GM23338 (cell line): Measurements from ENCODE around the gene TIAM1. TPM values are rescaled to one million over a fixed set of nuclear protein-coding genes. Genes with fewer than 3 reads are reported as not detected.

ENCODE experiments used
- ATAC-seq: fragments of 200-7000 bp; cut with Tn5 transposase; 3 replicates; pipeline ENCODE4 v1.9.1; 2020
- DNase-seq: peaks from one replicate; pipeline ENCODE4 v3.0.0-alpha.2; 2015; ENCODE audit warnings: low spot score
- H2AFZ ChIP-seq: fragments of 200-600 bp; sonication (generic); 2 replicates; pipeline ENCODE4 v1.8.0; 2016; ENCODE audit warnings: antibody characterized with exemption, mild to moderate bottlenecking, moderate library complexity
- H3F3A ChIP-seq: fragments of 200-600 bp; sonication (generic); replicated peaks from 2 replicates; pipeline ENCODE4 v1.8.0; 2017; ENCODE audit warnings: antibody characterized with exemption, mixed run types, low read depth
- H3K27ac ChIP-seq: fragments of 200-600 bp; sonication (generic); 2 replicates; pipeline ENCODE4 v1.6.1; 2016; ENCODE audit warnings: low read depth
- H3K27me3 ChIP-seq: fragments of 200-600 bp; sonication (generic); 2 replicates; pipeline ENCODE4 v1.8.0; 2016; ENCODE audit warnings: mild to moderate bottlenecking, mixed run types, moderate library complexity; ENCODE audit not compliant: insufficient read depth
- H3K36me3 ChIP-seq: fragments of 200-600 bp; sonication (generic); 2 replicates; pipeline ENCODE4 v1.8.0; 2016; ENCODE audit warnings: mild to moderate bottlenecking; ENCODE audit not compliant: insufficient read depth
- H3K4me1 ChIP-seq: fragments of 200-600 bp; sonication (generic); 2 replicates; pipeline ENCODE4 v1.8.0; 2016; ENCODE audit warnings: mild to moderate bottlenecking, moderate library complexity; ENCODE audit not compliant: insufficient read depth
- H3K4me2 ChIP-seq: fragments of 200-600 bp; sonication (generic); 2 replicates; pipeline ENCODE4 v1.7.1; 2017; ENCODE audit warnings: mixed run types
- H3K4me3 ChIP-seq: fragments of 200-600 bp; sonication (generic); 2 replicates; pipeline ENCODE4 v1.6.1; 2016; ENCODE audit warnings: mixed run types
- H3K79me2 ChIP-seq: fragments of 200-600 bp; sonication (generic); replicated peaks from 2 replicates; pipeline ENCODE4 v1.8.0; 2017; ENCODE audit warnings: mild to moderate bottlenecking; ENCODE audit not compliant: insufficient read depth
- H3K9me2 ChIP-seq: fragments of 200-600 bp; sonication (generic); 2 replicates; pipeline ENCODE4 v1.8.0; 2017; ENCODE audit not compliant: insufficient read depth
- H4K20me1 ChIP-seq: fragments of 200-600 bp; sonication (generic); replicated peaks from 2 replicates; pipeline ENCODE4 v1.8.0; 2017; ENCODE audit warnings: mild to moderate bottlenecking; ENCODE audit not compliant: insufficient read depth
- H3K27ac Mint-ChIP-seq: 2 replicates; pipeline ENCODE4 v1.8.0; 2020; ENCODE audit warnings: inconsistent platforms, mild to moderate bottlenecking, moderate library complexity, mixed read lengths
- H3K27me3 Mint-ChIP-seq: 3 replicates; pipeline ENCODE4 v1.8.0; 2022; ENCODE audit warnings: low read depth, mild to moderate bottlenecking, moderate library complexity, mixed read lengths, inconsistent platforms; ENCODE audit not compliant: insufficient read depth, poor library complexity
- H3K36me3 Mint-ChIP-seq: 3 replicates; pipeline ENCODE4 v1.8.0; 2021; ENCODE audit warnings: low read depth, mild to moderate bottlenecking, inconsistent platforms, moderate library complexity, mixed read lengths
- H3K4me1 Mint-ChIP-seq: 3 replicates; pipeline ENCODE4 v1.8.0; 2020; ENCODE audit warnings: mild to moderate bottlenecking, inconsistent platforms, mixed read lengths
- H3K4me3 Mint-ChIP-seq: 3 replicates; pipeline ENCODE4 v1.8.0; 2021; ENCODE audit warnings: moderate library complexity, mild to moderate bottlenecking, inconsistent platforms, mixed read lengths
- H3K9me3 Mint-ChIP-seq: 3 replicates; pipeline ENCODE4 v1.8.0; 2020; ENCODE audit warnings: moderate library complexity, mild to moderate bottlenecking, inconsistent platforms, mixed read lengths
- CREB1 ChIP-seq: fragments of 250-450 bp; sonication (Bioruptor Pico); IDR thresholded peaks from 2 replicates; pipeline ENCODE4 v1.5.0; 2020; ENCODE audit warnings: low read depth, mild to moderate bottlenecking, moderate library complexity
- EZH2phosphoT487 ChIP-seq: fragments of 200-600 bp; sonication (generic); IDR thresholded peaks from one replicate; pipeline ENCODE4 v1.8.1; 2018; ENCODE audit warnings: antibody characterized with exemption; ENCODE audit not compliant: unreplicated experiment
- POLR2AphosphoS5 ChIP-seq: IDR thresholded peaks from 2 replicates; pipeline ENCODE4 v1.6.1; 2016; ENCODE audit warnings: antibody characterized with exemption, low read depth
- ZNF462 ChIP-seq: fragments of 250-450 bp; sonication (Bioruptor Pico); IDR thresholded peaks from 2 replicates; pipeline ENCODE4 v1.5.0; 2020; ENCODE audit warnings: mild to moderate bottlenecking, moderate library complexity
- polyA plus RNA-seq: library from polyadenylated mRNA; unstranded; fragments of >200 nt; fragmentation: Nextera tagmentation; extraction: Ambion mirVana; gene quantifications from 2 replicates; pipeline ENCODE4 v1.2.1, GENCODE V29; 2016
- total RNA-seq: library from RNA; depleted of rRNA; stranded (reverse); fragments of >200 nt; shearing (Covaris generic); gene quantifications from 2 replicates; pipeline ENCODE4 v1.2.3, GENCODE V29; 2014

Gene TIAM1
- total and polyA plus RNA-seq, 2 experiments from 2014 or later, result 18.5 to 20.0 TPM

DNA sequence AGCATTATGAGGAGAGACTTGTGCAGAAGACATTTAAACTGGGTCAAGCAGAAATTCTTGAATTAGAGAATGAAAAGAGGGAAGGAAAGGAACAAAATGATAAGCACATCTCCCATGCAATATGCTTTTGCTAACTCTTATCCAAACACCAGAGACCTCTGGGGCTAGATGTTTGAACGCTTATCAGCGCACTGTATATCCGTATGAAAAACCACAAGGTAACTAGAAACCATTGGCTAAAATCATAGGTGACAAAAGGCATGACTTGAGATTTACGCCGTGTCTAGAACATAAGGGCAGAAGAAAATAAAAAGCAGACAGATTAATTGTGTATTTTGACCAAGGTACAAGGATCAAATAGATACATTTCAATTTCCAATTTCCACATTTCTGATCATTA lies 38.0 kb upstream of the TIAM1 start:
- H3K4me1 ChIP-seq, result no peaks in the 10 kb centered on the region; the same call in 1 of the 2 replicates
- H3K4me3 ChIP-seq, result no peak overlapping the region
- H3K4me3 Mint-ChIP-seq, result no peak overlapping the region
- no peaks in the 10 kb centered on the region for H3K36me3 ChIP-seq
- no peaks in the 10 kb centered on the region for H3K27me3 ChIP-seq
- no peaks in the 10 kb centered on the region for H3K36me3 Mint-ChIP-seq
- no peak overlapping the region for H2AFZ ChIP-seq
- no peaks in the 10 kb centered on the region; the same call in 1 of the 2 replicates for H4K20me1 ChIP-seq
- H3K9me2 ChIP-seq, result no peaks in the 10 kb centered on the region
- H3K4me1 Mint-ChIP-seq, result peaks cover 12% of the 10 kb centered on the region
- no peak for TF ChIP-seq EZH2phosphoT487
- H3K4me2 ChIP-seq, result no peak overlapping the region
- no peak for DNase-seq
- no peak overlapping the region for H3K27ac ChIP-seq
- no peak for ATAC-seq
- no peaks in the 10 kb centered on the region for H3F3A ChIP-seq
- no peaks in the 10 kb centered on the region; the same call in 1 of the 2 replicates for H3K79me2 ChIP-seq
- H3K27ac Mint-ChIP-seq, result no peak overlapping the region
- H3K27me3 Mint-ChIP-seq, result no peaks in the 10 kb centered on the region
- no peaks in the 10 kb centered on the region for H3K9me3 Mint-ChIP-seq

- H3F3A ChIP-seq, result no peaks in the 10 kb centered on the region
- H3K4me1 ChIP-seq, result no peaks in the 10 kb centered on the region
- Mint-ChIP-seq H3K9me3 (no peaks in the 10 kb centered on the region), H3K36me3 (no peaks in the 10 kb centered on the region), H3K27me3 (peaks cover 1% of the 10 kb centered on the region), H3K4me3 (no peak overlapping the region), H3K4me1 (peaks cover 6% of the 10 kb centered on the region), H3K27ac (no peak overlapping the region)
- ATAC-seq (no peak), DNase-seq (no peak)
- no peak overlapping the region for H3K4me3 ChIP-seq
- H3K36me3 ChIP-seq, result no peaks in the 10 kb centered on the region; the same call in 1 of the 2 replicates
- H4K20me1 ChIP-seq, result no peaks in the 10 kb centered on the region; the same call in 1 of the 2 replicates
- peaks cover 5% of the 10 kb centered on the region; the same call in 1 of the 2 replicates for H3K9me2 ChIP-seq
- H2AFZ ChIP-seq, result no peak overlapping the region
- no peaks in the 10 kb centered on the region for H3K27me3 ChIP-seq
- no peak overlapping the region for H3K4me2 ChIP-seq
- no peak for TF ChIP-seq CREB1 (CRISPR knock-in tag)
- no peak for TF ChIP-seq ZNF462 (CRISPR knock-in tag)
- TF ChIP-seq POLR2AphosphoS5, result no peak
- no peaks in the 10 kb centered on the region; the same call in 1 of the 2 replicates for H3K79me2 ChIP-seq
- H3K27ac ChIP-seq, result no peak overlapping the region
These were observed 32.2 kb upstream of the TIAM1 start for GRCh38 chr21:31376301-31376700.
